Loucy (cell line): ENCODE results near the gene ADCY5.

ENCODE experiments used
- CTCF ChIP-seq: fragments of 200-600 bp; sonication (generic); conservative IDR thresholded peaks from 2 replicates; pipeline ENCODE4 v1.5.1; 2014; ENCODE audit warnings: mild to moderate bottlenecking, antibody characterized with exemption, low read length
- EZH2phosphoT487 ChIP-seq: fragments of 200-600 bp; IDR thresholded peaks from 2 replicates; pipeline ENCODE4 v1.6.1; 2018; ENCODE audit warnings: antibody characterized with exemption, mild to moderate bottlenecking, moderate library complexity, borderline replicate concordance

GRCh38 chr3:123296261-123296660 lies 152.6 kb downstream of the ADCY5 start:
- TF ChIP-seq CTCF (no peak), EZH2phosphoT487 (no peak)
